ENCODE measurements around the gene LIPM. TPM values are rescaled to one million over a fixed set of nuclear protein-coding genes. Genes with fewer than 3 reads are reported as not detected.

The LIPM gene, protein sequence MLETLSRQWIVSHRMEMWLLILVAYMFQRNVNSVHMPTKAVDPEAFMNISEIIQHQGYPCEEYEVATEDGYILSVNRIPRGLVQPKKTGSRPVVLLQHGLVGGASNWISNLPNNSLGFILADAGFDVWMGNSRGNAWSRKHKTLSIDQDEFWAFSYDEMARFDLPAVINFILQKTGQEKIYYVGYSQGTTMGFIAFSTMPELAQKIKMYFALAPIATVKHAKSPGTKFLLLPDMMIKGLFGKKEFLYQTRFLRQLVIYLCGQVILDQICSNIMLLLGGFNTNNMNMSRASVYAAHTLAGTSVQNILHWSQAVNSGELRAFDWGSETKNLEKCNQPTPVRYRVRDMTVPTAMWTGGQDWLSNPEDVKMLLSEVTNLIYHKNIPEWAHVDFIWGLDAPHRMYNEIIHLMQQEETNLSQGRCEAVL
- not detected for total RNA-seq
- polyA plus RNA-seq: not detected

DNA sequence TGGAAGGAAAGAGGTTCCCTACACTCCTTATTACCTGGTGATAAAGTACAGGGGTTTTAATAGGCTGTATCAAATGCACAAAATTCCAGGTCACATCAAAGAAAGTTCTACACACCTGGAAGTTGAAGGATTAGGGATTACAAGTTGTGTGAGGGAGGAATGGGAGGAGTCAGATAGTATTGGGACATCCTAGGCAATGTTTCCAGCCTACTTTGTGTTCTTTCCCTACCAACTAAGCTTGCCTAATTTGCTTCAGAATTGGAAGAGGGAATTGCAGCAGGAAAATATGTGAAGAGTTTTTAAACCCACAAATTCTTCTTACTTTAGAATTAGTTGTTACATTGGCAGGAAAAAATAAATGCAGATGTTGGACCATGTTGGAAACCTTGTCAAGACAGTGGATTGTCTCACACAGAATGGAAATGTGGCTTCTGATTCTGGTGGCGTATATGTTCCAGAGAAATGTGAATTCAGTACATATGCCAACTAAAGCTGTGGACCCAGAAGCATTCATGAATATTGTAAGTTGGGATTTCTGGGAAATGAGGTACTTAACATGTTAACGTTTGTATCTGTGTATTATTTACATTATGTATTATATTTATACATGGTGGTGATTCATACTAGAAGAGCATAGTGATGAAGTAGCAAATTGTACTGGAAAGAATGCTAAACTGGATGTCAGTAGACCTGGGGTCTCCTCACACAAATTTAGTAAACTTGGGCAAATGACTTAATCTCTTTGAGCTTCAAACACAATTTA lies at the start of gene LIPM:
TSS of gene LIPM (plus strand) at position 208 of the 763 bp plus-strand sequence. CDS start at position 375, 167 bp downstream.
- TF ChIP-seq, protein P1, sequence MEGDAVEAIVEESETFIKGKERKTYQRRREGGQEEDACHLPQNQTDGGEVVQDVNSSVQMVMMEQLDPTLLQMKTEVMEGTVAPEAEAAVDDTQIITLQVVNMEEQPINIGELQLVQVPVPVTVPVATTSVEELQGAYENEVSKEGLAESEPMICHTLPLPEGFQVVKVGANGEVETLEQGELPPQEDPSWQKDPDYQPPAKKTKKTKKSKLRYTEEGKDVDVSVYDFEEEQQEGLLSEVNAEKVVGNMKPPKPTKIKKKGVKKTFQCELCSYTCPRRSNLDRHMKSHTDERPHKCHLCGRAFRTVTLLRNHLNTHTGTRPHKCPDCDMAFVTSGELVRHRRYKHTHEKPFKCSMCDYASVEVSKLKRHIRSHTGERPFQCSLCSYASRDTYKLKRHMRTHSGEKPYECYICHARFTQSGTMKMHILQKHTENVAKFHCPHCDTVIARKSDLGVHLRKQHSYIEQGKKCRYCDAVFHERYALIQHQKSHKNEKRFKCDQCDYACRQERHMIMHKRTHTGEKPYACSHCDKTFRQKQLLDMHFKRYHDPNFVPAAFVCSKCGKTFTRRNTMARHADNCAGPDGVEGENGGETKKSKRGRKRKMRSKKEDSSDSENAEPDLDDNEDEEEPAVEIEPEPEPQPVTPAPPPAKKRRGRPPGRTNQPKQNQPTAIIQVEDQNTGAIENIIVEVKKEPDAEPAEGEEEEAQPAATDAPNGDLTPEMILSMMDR (IDR thresholded peaks at IDR 0.05): no peak
- no peaks in the 10 kb centered on the region for H3K36me3 ChIP-seq
- WGBS, 2 donors: 70 to 71% methylated on average over 2 of the region's 2 CpGs
- H3K27me3 ChIP-seq: no peaks in the 10 kb centered on the region
- no peaks in the 10 kb centered on the region for H3K9me3 ChIP-seq
- DNase-seq (no peak), ATAC-seq (no peak), FAIRE-seq (no peak)
- H3K4me3 ChIP-seq: no peak within 1 kb of the TSS
- no peak within 1 kb of the TSS for H3K27ac ChIP-seq
- no peaks in the 10 kb centered on the region for H3K4me1 ChIP-seq
- intact Hi-C loops (cut with DNase I): no loop called here

DNA sequence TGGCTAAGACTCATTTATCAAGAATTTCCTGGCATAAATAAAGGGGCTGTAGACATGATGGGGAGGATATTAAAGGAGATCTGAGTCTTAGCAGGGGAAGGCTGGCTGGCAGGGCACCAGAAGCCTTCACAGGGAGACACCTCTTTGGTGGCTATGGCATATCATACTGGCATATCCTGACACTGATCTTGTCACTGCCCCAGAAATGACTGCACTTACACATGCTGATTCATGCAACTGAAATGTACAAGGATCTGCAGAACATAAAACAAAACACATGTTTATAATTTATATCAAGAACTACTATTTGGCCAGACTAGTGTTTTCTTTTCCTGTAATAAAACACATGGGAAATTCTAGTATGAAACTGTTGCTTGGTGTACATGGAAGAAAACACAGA lies 48.2 kb upstream of the LIPM start:
- no peak overlapping the region for H3K4me3 ChIP-seq
- H3K27me3 ChIP-seq: no peaks in the 10 kb centered on the region
- TF ChIP-seq, protein P1 (IDR thresholded peaks at IDR 0.05): no peak
- intact Hi-C loops (cut with DNase I): no loop called here
- H3K9me3 ChIP-seq: no peaks in the 10 kb centered on the region
- H3K27ac ChIP-seq: no peak overlapping the region
- ATAC-seq (no peak), DNase-seq (no peak), FAIRE-seq (no peak)
- no peaks in the 10 kb centered on the region for H3K4me1 ChIP-seq
- H3K36me3 ChIP-seq: no peaks in the 10 kb centered on the region

DNA sequence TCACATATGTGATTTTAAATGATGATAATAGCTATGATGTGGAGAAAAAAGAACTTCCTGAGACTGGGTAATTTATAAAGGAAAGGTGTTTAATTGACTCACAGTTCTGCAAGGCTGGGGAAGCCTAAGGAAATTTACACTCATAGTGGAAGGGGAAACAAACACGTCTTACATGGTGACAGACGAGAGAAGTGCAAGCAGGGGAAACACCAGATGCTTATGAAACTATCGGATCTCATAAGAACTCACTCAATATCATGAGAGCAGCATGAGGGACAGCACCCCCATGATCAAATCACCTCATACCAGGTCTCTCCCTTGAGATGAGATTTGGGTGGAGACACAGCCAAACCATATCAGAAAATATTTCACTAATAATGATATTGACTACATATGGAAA lies 46.8 kb upstream of the LIPM start:
- no peak for FAIRE-seq
- Histone ChIP-seq H3K4me3 (no peak overlapping the region), H3K27me3 (no peaks in the 10 kb centered on the region), H3K4me1 (no peaks in the 10 kb centered on the region), H3K27ac (no peak overlapping the region), H3K36me3 (no peaks in the 10 kb centered on the region), H3K9me3 (no peaks in the 10 kb centered on the region)
- intact Hi-C loops (cut with DNase I): no loop called here
- DNase-seq: no peak
- WGBS, 2 donors: 70 to 77% methylated on average over 3 of the region's 3 CpGs
- no peak for ATAC-seq
- TF ChIP-seq, protein P1 (IDR thresholded peaks at IDR 0.05): no peak

DNA sequence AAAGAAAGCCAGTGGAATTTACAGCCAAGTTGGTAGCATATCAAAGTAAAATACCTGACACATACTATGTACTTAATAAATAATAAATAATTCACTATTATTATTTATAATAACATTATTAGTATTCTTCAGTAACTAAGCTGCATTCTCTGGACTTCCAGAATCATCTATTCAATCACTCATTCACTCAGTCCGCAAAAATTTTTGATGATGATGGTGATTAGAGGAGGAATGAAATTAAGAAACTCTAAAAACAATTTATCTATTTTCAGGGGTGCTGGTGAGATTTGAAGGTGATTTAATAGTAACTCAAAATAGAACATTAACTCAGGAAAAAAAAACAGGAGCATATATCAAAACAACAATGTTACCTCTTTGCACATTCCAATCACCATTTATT lies 45.9 kb upstream of the LIPM start:
- 0% methylated on average over 1 of the region's 1 CpG for WGBS, 2 donors
- ATAC-seq: no peak
- Histone ChIP-seq H3K27ac (no peak overlapping the region), H3K27me3 (no peaks in the 10 kb centered on the region), H3K4me1 (no peaks in the 10 kb centered on the region), H3K4me3 (no peak overlapping the region), H3K9me3 (no peaks in the 10 kb centered on the region), H3K36me3 (no peaks in the 10 kb centered on the region)
- TF ChIP-seq, protein P1 (IDR thresholded peaks at IDR 0.05): no peak
- no peak for FAIRE-seq
- no peak for DNase-seq
- intact Hi-C loops (cut with DNase I): no loop called here

Measured in pancreas (tissue), 10 donors.